GM13977 (cell line): ENCODE measurements around the gene MEF2C.

Experiments
- DNase-seq: peaks from one replicate; pipeline ENCODE4 v3.0.0; 2012; ENCODE audit warnings: low spot score
- CTCF ChIP-seq: IDR thresholded peaks from 2 replicates; pipeline ENCODE4 v1.5.1; 2012; ENCODE audit warnings: mild to moderate bottlenecking, control low read depth; ENCODE audit not compliant: insufficient read depth; ENCODE audit errors: extremely low read depth, missing control alignments
- in situ Hi-C: fragments of 300-500 bp; cut with MboI; formaldehyde crosslinking; loops from one replicate; pipeline ENCODE4 v1.12.0; 2022; ENCODE audit warnings: low sequenced_read_pairs, low pct_unique_long_range_greater_than_20kb, mixed read lengths, inconsistent platforms; ENCODE audit not compliant: unreplicated experiment

MEF2C gene

GRCh38 chr5:88854769-88855168, 28.2 kb downstream of the MEF2C start:
- no peak for DNase-seq
- in situ Hi-C loops: no loop called here
- no peak for TF ChIP-seq CTCF

DNA sequence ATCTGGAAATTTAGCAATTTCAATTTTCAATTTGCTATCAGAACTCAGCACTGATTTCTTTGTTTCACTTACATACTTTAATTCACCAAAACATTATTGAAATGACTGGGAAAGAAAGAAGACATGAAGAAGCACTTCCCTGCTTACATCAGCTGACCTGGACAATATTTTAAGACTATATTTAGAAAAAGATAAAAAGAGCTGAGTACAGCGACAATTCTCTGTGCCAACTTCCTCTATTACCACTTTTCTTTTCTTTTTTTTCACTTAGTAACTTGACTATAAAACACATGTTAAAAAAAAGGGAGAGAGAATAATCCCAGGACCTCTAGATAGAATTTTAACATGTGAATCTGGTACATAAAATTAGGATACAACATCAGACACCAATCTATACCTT, 35.6 kb downstream of the MEF2C start:
- in situ Hi-C loops: loop anchor here (25.0 kb wide), 1 partner anchor 1415 kb away; no protein-coding TSS in a partner anchor
- no peak for TF ChIP-seq CTCF
- DNase-seq: no peak

DNA sequence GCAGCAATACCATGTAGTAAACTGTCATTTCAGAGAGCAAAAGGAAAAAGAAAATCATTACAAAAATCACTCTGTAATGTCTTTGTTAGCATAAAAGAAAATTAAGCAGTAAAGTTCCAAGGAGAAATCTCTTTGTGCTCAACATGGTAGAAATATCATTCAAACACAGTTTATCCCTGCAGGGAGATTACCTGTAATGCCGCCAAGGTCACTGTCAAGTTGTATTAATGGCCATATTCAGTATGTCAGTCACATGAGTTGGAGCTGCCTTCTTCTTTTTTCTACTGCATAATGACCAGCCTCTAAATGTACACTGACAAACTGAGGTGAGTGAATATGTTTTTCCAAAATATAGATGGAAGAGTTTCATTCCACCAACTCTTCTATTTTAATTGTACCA, 36.5 kb downstream of the MEF2C start:
- TF ChIP-seq CTCF: no peak
- in situ Hi-C loops: loop anchor here (25.0 kb wide), 1 partner anchor 1416 kb away; no protein-coding TSS in a partner anchor
- no peak for DNase-seq

- in situ Hi-C loops: loop anchor here (25.0 kb wide), 1 partner anchor 1417 kb away; no protein-coding TSS in a partner anchor
- DNase-seq: peak; percentile 48
- TF ChIP-seq CTCF: no peak
These were observed 37.8 kb downstream of the MEF2C start for GRCh38 chr5:88845081-88845697.

- TF ChIP-seq CTCF: no peak
- DNase-seq: no peak
- in situ Hi-C loops: loop anchor here (25.0 kb wide), 1 partner anchor 1420 kb away; no protein-coding TSS in a partner anchor
These were observed 40.2 kb downstream of the MEF2C start for GRCh38 chr5:88842784-88843183.

- in situ Hi-C loops: loop anchor here (25.0 kb wide), 1 partner anchor 1421 kb away; no protein-coding TSS in a partner anchor
- no peak for DNase-seq
- TF ChIP-seq CTCF: no peak
These were observed 41.8 kb downstream of the MEF2C start for GRCh38 chr5:88841212-88841611.
